ENCODE results near the gene FLT3.

- TF ChIP-seq CTCF (IDR thresholded peaks at IDR 0.05; ENCODE audit: low read depth, low read length, missing input control): no peak
- no peak for TF ChIP-seq JUND (IDR thresholded peaks at IDR 0.05)
- TF ChIP-seq REST (IDR thresholded peaks at IDR 0.05): no peak
- no peak for TF ChIP-seq MAX (IDR thresholded peaks at IDR 0.05)
- no peak for TF ChIP-seq TAF1 (conservative IDR thresholded peaks at IDR 0.05)
- TF ChIP-seq YY1 (IDR thresholded peaks at IDR 0.05): no peak
- TF ChIP-seq SP1 (IDR thresholded peaks at IDR 0.05): no peak
- no peak for TF ChIP-seq FOXA1 (IDR thresholded peaks at IDR 0.05)
- TF ChIP-seq RAD21 (IDR thresholded peaks at IDR 0.05): no peak
- no peak for TF ChIP-seq HNF4A (conservative IDR thresholded peaks at IDR 0.05)
- TF ChIP-seq RXRA (IDR thresholded peaks at IDR 0.05): no peak
- no peak for TF ChIP-seq EGR1 (IDR thresholded peaks at IDR 0.05; ENCODE audit: low read depth in 2 of 2)
Observed at GRCh38 chr13:28097503-28097902, 2.9 kb downstream of the FLT3 start.

All from liver (tissue), 3 donors.